Mesothelial cell of epicardium (in vitro differentiated cells): ENCODE data around the gene KIF2A. TPM values are rescaled to one million over a fixed set of nuclear protein-coding genes. Genes with fewer than 3 reads are reported as not detected.

Experiments
- DNase-seq, 2 experiments: peaks; one replicate each; pipeline ENCODE4 v3.0.0; 2021; ENCODE audit warnings: low spot score in 2 of 2; ENCODE audit not compliant: unreplicated experiment in 2 of 2
- H3K27ac Mint-ChIP-seq: 2 replicates; pipeline ENCODE4 v1.8.0; 2021; ENCODE audit warnings: mixed read lengths
- H3K27me3 Mint-ChIP-seq: 2 replicates; pipeline ENCODE4 v1.8.0; 2021; ENCODE audit warnings: low read depth, mixed read lengths
- H3K36me3 Mint-ChIP-seq: 2 replicates; pipeline ENCODE4 v1.8.0; 2021; ENCODE audit warnings: mixed read lengths
- H3K4me1 Mint-ChIP-seq: 2 replicates; pipeline ENCODE4 v1.8.0; 2021; ENCODE audit warnings: mixed read lengths
- H3K4me3 Mint-ChIP-seq: 2 replicates; pipeline ENCODE4 v1.8.0; 2021; ENCODE audit warnings: mild to moderate bottlenecking, moderate library complexity, mixed read lengths
- H3K9me3 Mint-ChIP-seq: 2 replicates; pipeline ENCODE4 v1.8.0; 2021; ENCODE audit warnings: mixed read lengths
- CTCF ChIP-seq: fragments of 200-600 bp; sonication (generic); IDR thresholded peaks from one replicate; pipeline ENCODE4 v1.5.0; 2021; ENCODE audit warnings: antibody characterized with exemption; ENCODE audit not compliant: unreplicated experiment
- total RNA-seq: library from RNA; stranded (reverse); gene quantifications from 3 replicates; pipeline ENCODE4 v1.2.1, GENCODE V29; 2021

Gene KIF2A
- total RNA-seq, 1 donor from 2014 or later, result 56.9 TPM

DNA sequence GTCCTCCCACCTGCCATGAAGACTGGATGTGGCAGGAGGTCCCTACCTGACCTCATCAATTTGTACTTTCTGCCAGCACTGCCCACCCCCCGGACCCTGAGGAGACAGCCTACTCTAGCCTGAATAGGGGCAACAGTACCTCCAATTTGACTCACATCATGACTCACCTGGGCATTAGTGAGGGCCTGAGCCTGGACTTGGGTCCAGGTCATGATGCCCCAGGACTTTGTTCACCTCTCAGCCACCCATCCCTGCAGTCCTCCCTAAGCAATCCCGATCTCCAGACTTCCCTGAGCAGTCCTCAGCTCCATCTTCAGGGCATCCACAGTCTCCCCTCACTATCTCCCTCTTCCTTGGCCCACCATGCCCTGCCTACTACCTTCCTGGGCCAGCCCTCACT, 28.1 kb downstream of the KIF2A start:
- H3K4me3 Mint-ChIP-seq, result no peak overlapping the region

GRCh38 chr5:62340392-62340791, 34.4 kb downstream of the KIF2A start:
- no peak overlapping the region for H3K4me3 Mint-ChIP-seq
- H3K9me3 Mint-ChIP-seq, result peaks cover 5% of the 10 kb centered on the region
- no peak overlapping the region for H3K27ac Mint-ChIP-seq
- no peaks in the 10 kb centered on the region for H3K27me3 Mint-ChIP-seq
- DNase-seq, result no peak
- H3K36me3 Mint-ChIP-seq, result peaks cover 14% of the 10 kb centered on the region
- no peaks in the 10 kb centered on the region for H3K4me1 Mint-ChIP-seq
- no peak for TF ChIP-seq CTCF

More for the DNA sequence above, 28.1 kb downstream of the KIF2A start:
- Mint-ChIP-seq H3K27me3 (no peaks in the 10 kb centered on the region), H3K36me3 (peaks cover 2% of the 10 kb centered on the region), H3K9me3 (peaks cover 3% of the 10 kb centered on the region), H3K4me1 (peaks cover 5% of the 10 kb centered on the region), H3K27ac (no peak overlapping the region)
- no peak for DNase-seq
- TF ChIP-seq CTCF, result no peak

DNA sequence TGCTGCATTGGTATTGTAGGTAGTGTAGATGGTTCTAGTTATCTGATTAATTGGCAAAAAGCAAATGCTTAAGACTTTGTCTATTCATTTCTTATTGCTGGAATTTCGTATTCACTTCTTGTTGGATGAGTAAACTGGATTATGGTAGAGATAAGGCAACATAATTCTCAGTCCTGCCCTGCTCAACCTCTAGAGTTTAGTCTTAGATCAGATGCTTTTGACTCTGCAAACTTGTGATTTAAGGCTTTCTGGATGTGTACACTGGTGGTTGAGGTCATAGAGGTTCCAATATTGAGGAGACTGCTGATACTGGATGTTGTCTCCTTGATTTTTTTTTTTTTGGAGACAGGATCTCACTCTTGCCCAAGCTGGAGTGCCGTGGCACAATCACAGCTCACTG, 35.0 kb downstream of the KIF2A start:
- Mint-ChIP-seq H3K27ac (no peak overlapping the region), H3K9me3 (peaks cover 5% of the 10 kb centered on the region), H3K4me1 (no peaks in the 10 kb centered on the region), H3K4me3 (no peak overlapping the region), H3K36me3 (peaks cover 14% of the 10 kb centered on the region), H3K27me3 (no peaks in the 10 kb centered on the region)
- DNase-seq, result no peak
- no peak for TF ChIP-seq CTCF

GRCh38 chr5:62341783-62342475, 35.9 kb downstream of the KIF2A start:
- Mint-ChIP-seq H3K36me3 (peaks cover 14% of the 10 kb centered on the region), H3K4me1 (no peaks in the 10 kb centered on the region), H3K27ac (no peak overlapping the region), H3K9me3 (peaks cover 5% of the 10 kb centered on the region), H3K27me3 (no peaks in the 10 kb centered on the region), H3K4me3 (no peak overlapping the region)
- no peak for DNase-seq
- TF ChIP-seq CTCF, result no peak

GRCh38 chr5:62342476-62342837, 36.5 kb downstream of the KIF2A start:
- peaks cover 5% of the 10 kb centered on the region for H3K9me3 Mint-ChIP-seq
- H3K27ac Mint-ChIP-seq, result no peak overlapping the region
- no peaks in the 10 kb centered on the region for H3K4me1 Mint-ChIP-seq
- DNase-seq, result no peak
- peaks cover 14% of the 10 kb centered on the region for H3K36me3 Mint-ChIP-seq
- no peak overlapping the region for H3K4me3 Mint-ChIP-seq
- no peaks in the 10 kb centered on the region for H3K27me3 Mint-ChIP-seq
- TF ChIP-seq CTCF, result no peak
